SHP77 (cell line): ENCODE results near the gene EXOC6B.

Experiments used
- DNase-seq, 2 experiments: peaks; one replicate each; lab custom pipeline; 2025; lab: John Stamatoyannopoulos, UW

EXOC6B gene

DNA sequence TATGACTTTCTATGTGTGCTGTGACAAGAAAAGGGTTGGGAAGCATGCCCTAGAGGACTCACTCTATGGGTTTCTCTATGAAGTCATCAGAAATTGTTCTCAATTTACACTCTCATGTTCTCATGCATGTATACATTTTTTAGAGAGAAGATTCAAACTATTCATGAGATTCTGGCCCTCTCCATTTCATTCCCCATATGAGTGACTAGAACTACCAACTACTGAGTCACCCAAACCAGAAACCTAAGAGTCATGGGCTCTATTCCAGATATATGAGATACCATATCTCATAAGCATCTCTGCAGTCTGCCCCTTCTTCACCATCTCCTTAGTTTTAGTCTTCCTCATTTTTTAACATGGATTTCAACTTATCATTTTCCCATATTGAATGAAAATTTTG lies 87.7 kb downstream of the EXOC6B start:
- DNase-seq, result no peak

DNA sequence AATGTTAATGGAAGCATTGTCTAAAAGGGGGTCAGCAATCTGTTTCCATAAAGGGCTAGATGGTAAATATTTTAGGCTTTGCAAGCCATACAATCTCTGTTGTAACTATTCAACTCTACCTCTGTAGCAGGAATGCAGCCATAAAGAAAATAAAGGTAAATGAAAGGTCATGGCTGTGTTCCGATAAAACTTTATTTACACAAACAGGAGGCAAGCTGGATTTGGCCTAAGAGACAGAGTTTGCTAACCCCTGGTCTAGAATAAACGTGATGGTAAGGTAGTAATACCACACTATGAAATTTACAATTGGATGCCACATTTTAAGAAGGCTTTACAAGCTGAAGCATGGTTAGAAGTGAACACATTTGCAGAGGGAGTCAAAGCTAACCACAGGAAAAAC lies 91.4 kb downstream of the EXOC6B start:
- no peak for DNase-seq

DNA sequence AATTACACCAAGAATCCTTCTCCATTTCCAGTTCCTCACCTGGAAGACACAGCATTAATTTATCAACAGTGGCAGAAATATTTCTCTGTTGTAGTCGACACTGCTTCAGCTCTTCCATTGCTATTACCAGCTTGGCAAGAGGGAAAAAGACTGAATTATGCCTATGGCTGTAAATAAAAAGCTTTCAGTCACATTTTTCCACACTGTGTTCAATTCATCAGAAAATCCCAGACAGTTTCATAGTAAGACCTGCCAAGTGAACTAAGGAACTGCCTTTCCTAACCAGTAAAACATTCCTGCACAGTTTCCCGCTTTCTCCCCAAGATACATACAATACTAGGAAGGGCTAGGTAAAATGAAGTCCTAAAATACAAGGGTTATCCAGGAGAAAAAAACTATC lies 94.7 kb downstream of the EXOC6B start:
- DNase-seq, result no peak

DNA sequence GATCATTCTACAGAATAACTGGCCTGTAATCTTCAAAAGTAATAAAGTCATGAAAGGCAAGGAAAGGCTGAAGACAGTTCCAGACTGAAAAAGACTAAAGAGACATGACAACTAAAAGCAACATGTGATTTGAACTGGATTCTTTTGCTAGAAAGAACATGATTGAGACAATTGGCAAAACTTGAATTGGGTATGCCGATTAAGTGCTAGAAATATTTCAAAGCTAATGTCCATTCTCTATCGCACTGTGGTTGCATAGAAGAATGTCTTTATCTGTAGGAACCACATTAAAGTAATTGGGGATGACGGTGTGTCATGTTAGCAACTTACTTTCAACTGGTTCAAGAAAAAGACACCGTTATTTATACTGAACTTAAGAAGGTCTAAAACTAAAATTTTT lies 98.5 kb downstream of the EXOC6B start:
- DNase-seq, result no peak

DNA sequence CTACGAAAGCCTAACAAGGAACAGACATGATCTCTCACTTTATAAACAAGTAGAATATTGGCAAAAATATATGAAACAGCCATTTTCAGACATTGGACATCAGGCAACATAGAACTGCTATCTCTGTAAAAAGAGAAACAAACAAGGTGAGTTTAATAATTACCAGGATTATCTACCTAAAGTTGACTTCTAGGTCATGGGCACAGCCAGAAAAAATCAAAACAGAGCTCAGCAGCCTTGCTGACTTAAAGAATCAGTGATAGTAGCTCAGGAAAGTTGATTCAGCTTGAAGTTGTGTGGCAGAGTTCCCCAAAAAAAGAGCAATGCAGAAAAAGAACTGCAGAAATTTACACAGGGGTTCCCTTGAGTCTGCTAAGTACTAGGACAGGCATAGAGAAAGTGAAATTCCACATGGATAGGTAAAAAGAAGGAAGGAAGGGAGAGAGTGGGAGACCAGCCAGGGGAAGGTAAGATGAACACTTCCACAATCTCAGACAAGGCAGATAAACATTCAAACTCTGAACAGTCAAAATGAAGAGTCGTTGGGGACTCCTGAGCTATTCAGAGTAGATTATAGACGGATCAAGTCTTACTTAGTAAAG lies 102.0 kb downstream of the EXOC6B start:
- no peak for DNase-seq

DNA sequence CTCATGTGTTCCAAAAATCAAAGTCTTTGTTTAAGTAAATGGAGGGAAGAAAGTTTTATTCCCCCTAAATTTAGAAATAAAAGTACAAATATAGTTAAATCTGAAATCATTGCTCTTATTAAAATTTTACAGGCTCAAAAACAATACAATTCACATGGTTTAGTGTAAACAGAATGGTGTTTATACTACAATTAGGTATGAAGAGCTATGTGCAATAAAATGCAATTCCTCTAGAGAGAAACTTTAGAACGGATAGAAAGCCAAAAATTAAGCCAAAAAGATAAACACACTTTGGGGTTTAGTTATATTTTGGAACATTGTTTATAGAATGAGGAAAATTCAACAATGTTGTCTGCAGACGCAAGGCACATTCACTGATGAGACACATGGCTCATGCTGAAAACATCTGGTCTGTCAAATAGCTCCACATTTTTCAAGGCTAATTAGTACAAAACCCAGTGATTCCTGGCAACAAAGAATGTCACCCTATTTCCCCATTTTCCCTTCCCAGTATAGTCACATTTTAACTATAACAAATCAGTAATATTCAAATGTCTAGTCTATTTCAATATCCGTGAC lies 103.3 kb downstream of the EXOC6B start:
- DNase-seq, result no peak

DNA sequence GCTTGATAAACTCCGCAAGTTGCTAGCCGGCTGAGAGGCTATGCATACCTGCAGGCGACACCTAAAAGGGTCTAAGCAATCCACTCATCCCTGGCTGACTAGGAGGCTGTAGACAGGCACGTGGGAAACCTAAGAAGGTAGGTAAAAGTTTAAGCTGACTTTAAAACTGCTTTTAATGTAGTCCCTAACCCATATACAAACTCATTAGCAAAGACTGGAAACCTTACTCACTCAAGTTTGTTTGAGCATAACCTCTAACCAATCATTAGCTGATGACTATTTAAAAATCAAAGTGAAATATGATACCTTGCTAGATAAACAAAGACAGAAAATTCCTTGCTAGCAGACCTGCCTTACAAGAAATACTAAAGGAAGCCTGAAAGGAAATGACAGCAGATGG lies 106.4 kb downstream of the EXOC6B start:
- DNase-seq, result no peak

DNA sequence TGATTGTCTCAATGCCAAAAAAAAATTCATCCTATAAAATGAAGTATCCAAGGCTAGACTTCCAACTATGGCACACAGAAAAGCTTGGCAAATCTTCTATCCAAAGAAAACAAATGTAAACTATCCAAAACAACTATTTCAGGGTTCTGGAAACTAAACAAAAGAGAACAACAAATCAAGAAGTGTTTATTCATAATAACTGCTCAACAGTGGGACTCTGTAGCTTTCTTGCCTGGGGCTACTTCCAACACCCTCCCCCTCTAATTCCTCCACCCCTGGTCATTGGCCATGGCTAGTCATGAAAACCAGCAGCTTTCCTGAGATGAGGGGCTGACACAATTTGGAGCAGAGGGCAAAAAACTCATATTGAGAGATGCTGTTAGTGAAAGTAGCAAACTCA lies 107.0 kb downstream of the EXOC6B start:
- DNase-seq, result no peak

DNA sequence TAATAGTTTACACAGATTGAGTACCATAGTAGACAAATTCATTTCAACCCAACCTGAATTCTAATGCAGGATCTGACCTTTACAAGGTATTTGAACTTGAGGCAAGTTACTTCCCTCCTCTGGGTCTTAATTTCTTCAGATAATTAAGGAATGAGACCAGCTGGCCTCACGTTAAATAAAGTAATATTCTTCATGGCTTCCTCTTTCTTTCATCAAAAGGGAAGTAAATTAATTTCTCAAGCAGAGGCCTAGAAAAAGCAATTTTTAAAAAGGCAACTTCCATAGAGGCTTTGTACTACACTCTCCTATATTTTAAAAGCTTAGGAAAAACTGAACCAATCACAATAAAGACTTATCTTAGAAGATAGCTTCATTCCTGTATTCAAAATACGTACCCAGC lies 109.2 kb downstream of the EXOC6B start:
- DNase-seq, result no peak

DNA sequence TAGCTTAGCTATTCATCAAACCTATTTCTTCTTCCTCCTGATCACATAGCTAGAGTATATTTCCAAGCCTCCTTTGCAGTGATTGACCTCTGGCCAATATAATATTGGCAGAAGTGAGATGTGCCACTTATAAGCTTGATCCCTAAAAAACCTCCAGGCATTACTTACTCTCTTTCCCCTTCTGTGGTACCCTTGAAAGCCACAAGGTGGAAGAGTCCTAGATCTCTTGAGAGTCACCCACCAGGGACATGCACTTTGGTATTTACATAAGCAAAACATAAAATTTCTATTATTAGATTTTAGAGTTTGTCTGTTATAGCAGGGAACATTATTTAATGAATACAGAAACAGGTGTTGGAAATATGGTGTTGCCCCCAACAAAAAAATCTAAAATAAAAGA lies 112.0 kb downstream of the EXOC6B start:
- DNase-seq, result no peak

DNA sequence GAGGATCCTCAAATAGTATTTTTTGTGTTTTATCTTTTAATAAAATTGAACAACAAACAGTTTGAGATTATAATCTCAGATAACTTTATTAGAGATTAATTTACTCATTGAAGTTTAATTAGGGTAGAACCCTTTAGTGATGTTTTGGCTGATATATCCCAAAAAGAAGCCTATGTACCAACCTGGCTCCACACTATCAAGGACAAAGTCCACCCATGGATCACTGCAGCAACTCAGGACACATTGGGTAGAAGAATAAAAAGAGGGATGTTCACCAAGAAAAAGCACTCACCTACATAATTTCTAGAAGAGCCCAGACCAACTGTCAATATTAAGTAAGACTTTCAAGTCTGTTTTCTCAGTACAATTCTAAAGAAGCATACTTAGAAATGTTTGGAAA lies 112.9 kb downstream of the EXOC6B start:
- no peak for DNase-seq

DNA sequence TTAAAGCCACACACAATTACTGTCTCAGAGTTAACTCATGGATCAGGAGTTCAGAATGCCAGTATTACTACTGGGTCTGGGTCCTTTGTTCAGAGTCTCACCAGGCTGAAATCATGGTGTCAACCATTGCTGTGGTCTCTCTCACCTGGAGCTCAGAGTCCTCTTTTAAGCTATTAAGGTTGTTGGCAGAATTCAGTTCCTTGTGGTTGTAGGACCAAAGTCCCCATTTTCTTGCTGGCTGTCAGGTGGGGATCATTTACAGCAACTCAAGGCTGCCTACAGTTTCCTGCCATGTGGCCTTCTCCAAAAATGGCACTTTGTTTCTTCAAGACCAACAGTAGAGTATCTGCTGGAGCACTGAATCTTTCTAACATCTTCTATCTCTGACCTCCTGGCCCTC lies 113.5 kb downstream of the EXOC6B start:
- no peak for DNase-seq

DNA sequence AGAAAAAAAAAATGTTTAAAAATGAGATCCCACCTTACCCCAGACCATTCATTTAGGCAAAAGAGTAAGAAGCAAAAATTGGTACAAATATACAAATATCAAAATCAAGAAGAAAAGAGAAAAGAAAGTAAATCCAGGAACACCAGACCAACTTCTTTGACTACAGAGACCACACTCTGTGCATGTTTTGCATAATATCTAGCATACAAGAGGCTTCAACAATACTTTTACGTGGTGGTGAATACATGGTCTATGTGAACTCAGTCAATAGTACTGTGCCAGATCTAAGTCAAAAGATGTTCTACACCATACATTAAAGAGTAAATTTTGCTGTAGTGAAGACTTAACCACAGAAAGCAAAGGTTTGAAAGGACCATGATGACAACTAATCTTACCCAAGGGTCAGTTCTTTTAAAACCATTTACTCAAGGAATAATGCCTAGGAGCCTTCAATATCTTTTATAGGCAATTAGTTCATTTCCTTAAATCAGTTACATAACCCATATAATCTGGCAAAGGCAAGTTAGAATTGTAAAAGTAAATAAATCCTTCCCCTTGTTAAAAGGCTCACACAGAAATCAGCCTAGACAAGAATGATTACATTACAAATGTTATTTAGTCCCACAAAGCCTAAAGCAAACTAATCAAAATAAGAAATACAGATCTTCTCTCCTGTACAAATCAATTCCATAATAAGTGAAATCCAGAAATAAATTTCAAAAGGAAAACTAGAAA lies 115.2 kb downstream of the EXOC6B start:
- no peak for DNase-seq

DNA sequence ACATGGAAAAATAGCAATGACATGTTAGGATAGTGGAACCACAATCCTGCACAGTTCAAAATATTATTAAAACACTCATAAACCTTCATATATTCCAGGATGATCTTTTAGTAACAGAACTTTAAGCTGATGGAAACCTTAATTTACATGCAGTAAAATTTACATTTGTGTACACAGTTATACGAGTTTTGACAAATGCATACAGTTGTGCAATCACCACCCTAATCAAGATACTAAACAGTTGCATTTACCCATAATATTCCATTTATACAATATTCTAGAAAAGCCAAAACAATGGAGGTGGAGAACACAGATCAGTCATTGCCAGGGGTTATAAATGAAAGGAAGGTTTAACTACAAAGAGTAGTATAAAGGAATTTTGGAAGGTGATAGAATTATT lies 117.6 kb downstream of the EXOC6B start:
- DNase-seq, result no peak

DNA sequence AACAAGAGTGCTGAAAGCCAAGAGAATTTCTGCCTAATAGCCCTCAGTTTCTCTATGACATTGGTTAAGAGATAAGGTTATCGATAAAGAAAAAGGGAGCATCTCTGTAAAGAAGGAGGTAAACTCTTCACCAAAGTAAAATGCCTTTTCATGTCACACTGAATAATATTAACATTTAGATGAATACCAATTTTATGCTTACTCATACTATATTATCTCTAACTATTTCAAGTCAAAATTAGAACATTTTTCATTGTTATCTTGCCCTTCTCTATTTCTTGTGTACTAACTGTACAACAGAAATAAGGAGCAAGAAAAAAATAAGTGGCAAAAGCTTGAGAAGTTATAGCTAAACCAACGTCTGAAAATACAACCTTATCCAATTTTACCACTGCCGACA lies 127.5 kb downstream of the EXOC6B start:
- no peak for DNase-seq

DNA sequence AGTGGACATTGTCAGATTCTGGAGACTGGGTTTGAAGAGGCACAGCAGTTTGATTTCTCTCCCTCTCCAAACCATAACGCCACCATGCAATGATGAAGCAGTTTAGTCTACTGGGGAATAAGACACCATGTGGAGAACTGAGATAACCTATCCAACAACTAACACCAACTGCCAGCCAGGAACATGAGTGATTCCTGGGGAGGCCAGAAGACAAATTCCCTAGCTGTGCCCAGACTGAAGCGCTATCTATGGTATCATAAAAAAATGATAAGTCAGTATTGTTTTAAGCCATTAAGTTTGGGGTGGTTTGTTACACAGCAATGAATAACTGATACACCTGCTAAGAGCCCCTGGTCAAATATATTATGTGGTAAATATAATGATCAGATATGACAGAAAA lies 129.3 kb downstream of the EXOC6B start:
- no peak for DNase-seq

DNA sequence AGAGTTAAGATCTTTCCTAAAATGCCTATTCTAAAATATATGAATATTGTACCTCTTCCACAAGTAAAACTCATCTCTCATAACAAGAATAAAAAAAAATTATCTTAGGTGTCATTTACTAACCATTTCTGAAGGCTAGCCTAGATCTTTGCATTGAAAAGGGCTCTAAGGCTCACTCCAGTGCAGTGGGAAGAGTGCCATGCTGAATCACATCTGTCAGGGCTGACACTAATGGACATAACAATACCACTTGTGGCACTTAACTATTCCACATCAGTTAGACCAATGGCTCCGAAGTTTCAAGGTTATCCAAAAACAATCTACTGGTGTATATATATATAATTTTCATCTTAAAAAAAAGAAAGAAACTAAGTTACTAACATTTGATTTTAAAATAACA lies 130.2 kb downstream of the EXOC6B start:
- DNase-seq, result no peak

DNA sequence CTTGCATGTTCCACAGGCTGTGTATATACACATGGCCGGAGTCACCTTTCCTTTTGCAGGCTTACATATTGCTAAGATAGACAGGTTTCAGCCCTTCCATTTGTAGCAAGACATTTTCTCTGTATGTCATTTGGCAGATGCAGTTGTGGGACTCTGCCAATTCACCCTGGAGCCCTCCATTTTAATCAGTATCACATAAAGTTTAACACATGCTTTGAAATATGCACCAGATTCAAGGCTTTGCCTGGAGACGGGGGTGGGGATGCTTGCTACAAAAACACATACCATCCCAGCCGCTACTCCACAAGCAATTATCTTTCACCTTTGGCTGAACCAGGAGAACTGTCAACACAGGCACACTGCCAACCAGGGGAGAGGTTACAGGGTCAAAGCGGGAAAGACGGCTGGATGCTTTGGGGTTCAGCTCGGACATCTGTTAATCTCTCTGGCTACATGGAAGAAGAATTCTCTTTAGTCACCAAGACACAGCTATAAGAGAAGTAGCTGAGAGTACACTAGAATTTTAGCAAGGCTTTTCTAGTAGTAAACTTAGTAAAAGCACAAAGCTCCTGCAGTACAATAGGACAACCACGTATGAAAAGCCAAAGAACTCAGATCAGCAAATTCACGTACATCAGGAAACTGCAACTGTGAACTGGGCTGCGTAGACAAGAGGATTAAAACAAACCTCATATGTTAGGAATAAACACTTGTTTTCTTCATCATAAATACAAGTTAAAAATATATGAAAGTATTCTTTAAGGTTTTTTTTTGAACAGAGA lies 130.9 kb downstream of the EXOC6B start:
- peak; percentile 18 to 33 for DNase-seq

DNA sequence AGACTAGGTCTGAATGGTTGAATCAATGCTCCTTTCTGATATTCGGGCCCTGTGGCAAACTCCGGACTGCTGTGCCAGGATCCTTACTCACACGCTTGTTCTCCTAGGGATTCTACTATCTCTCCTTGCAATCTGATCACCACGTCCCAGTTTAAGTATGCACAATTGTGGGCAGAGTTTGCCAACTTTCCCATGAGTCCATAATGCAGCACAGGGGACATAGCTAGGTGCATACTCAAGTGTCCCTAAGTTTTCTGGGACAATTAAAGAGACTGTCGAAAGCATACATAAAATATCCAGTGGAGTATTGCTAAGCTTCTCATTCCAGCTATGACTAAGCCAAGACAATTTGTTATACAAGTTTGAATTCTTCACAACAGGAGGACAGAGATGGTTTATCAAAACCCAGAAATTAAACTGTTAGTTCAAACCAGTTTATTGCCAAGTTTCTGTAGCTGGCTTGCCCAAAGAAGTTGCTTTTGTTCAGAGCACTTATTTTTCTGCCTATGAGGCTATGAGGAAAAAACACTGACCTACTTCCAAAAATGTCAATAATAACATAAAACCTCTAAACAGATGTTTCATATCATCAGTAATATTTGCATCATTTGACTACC lies 136.1 kb downstream of the EXOC6B start:
- DNase-seq, result no peak

DNA sequence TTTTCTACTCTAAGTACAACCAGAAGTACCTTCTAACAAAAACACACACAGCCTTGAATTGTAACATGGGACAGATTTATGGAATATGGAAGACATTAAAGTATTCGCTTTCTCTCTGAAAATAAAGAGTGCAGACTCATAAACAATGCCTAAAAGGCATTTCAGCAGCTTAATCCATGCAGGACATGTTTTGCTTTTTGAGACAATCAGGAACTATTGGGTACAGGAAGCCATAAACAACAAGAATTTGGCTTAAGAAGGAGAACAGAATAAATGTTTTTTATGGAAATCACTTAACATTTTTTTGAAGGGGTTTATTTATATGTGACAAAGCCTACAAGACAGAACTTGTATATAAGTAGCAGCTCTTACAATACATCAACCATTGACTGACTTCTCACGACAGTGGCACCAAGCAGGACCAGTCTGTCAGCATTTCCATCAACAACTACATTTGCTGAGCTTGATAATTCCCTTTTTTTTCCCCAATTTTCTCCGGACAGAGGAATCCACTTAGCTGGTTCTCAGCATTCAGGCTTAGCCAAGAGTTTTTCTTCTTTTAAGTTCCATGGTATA lies 140.1 kb downstream of the EXOC6B start:
- no peak for DNase-seq

DNA sequence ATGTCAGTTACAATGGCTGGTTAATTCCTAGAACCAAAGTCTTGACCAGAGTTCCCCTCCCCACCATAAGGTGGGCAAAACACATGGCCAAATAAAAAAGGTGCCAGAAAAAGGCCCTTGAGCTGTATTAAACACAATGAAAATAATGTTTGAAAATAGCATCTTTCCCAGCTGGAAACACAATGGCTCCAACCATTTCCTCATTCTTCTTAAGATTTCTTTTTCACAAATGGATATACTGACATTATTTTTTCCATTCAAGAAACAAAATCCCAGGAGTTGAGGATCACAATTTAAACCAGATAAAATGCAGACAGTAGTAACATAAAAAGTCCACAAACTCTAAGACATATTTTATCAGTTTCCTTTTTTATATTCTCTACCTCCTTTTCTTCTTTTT lies 143.8 kb downstream of the EXOC6B start:
- DNase-seq, result no peak
